Left lobe of liver (tissue), 2 donors: Measurements from ENCODE around the gene AKT3. TPM values are rescaled to one million over a fixed set of nuclear protein-coding genes. Genes with fewer than 3 reads are reported as not detected.

ENCODE experiments used
- ATAC-seq: fragments of 200-7000 bp; cut with Tn5 transposase; one replicate; pipeline ENCODE4 v1.9.1; 2020; ENCODE audit warnings: mild to moderate bottlenecking, moderate library complexity
- DNase-seq: peaks from one replicate; pipeline ENCODE4 v3.0.0-alpha.2; 2020; ENCODE audit warnings: low spot score
- total RNA-seq: library from RNA; stranded (reverse); gene quantifications from one replicate; pipeline ENCODE4 v1.2.1, GENCODE V29; 2021
- donor health status: DM: no; HTN: no; CAD: no; lungs with moderate emphysema.
- donor health status: DM: no; HTN: yes; CAD: no.

The AKT3 gene
- total RNA-seq, 1 donor from 2014 or later: 7.5 TPM

GRCh38 chr1:243475966-243476365 lies 374.1 kb downstream of the AKT3 start:
- DNase-seq: no peak
- no peak for ATAC-seq

GRCh38 chr1:243474906-243475305 lies 375.1 kb downstream of the AKT3 start:
- no peak for DNase-seq
- ATAC-seq: no peak

- no peak for DNase-seq
- no peak for ATAC-seq
These were observed 375.7 kb downstream of the AKT3 start for GRCh38 chr1:243474136-243474881.

- DNase-seq: no peak
- ATAC-seq: peak; percentile 43
These were observed 376.6 kb downstream of the AKT3 start for GRCh38 chr1:243473227-243474135.

GRCh38 chr1:243471754-243472745 lies 378.0 kb downstream of the AKT3 start:
- DNase-seq (no peak), ATAC-seq (no peak)

- ATAC-seq: peak; percentile 24
- DNase-seq: no peak
These were observed 378.9 kb downstream of the AKT3 start for GRCh38 chr1:243471026-243471685.

GRCh38 chr1:243470502-243470901 lies 379.5 kb downstream of the AKT3 start:
- ATAC-seq: no peak
- DNase-seq: no peak

GRCh38 chr1:243469497-243469896 lies 380.5 kb downstream of the AKT3 start:
- ATAC-seq (no peak), DNase-seq (no peak)

GRCh38 chr1:243465738-243466137 lies 384.3 kb downstream of the AKT3 start:
- DNase-seq: no peak
- no peak for ATAC-seq

GRCh38 chr1:243465081-243465480 lies 385.0 kb downstream of the AKT3 start:
- no peak for DNase-seq
- ATAC-seq: no peak

- ATAC-seq: no peak
These were observed 386.9 kb downstream of the AKT3 start for GRCh38 chr1:243462929-243463697.

GRCh38 chr1:243461700-243462099 lies 388.3 kb downstream of the AKT3 start:
- DNase-seq: peak; percentile 56
- peak; percentile 64 for ATAC-seq

More at GRCh38 chr1:243462929-243463697, 386.9 kb downstream of the AKT3 start:
- no peak for DNase-seq

- no peak for ATAC-seq
These were observed 391.0 kb downstream of the AKT3 start for GRCh38 chr1:243459059-243459458.

GRCh38 chr1:243457363-243457982 lies 392.6 kb downstream of the AKT3 start:
- DNase-seq (no peak), ATAC-seq (no peak)

More at GRCh38 chr1:243459059-243459458, 391.0 kb downstream of the AKT3 start:
- DNase-seq: no peak

- peak; percentile 88 for DNase-seq
- peak; percentile 83 for ATAC-seq
These were observed 394.0 kb downstream of the AKT3 start for GRCh38 chr1:243455760-243456651.

- ATAC-seq (peak; percentile 72), DNase-seq (peak; percentile 81)
These were observed 395.6 kb downstream of the AKT3 start for GRCh38 chr1:243454328-243454997.

GRCh38 chr1:243452092-243452491 lies 398.0 kb downstream of the AKT3 start:
- ATAC-seq (no peak), DNase-seq (no peak)
